ENCODE measurements around the gene SEC14L1.
A peak's percentile ranks its signal among the peaks of the same experiment; 100 is the strongest.
"Not testable (repeated sequence)": the region's sequence is repeated elsewhere in the genome, so short reads cannot be mapped to it uniquely, and the experiment has no call there.

The SEC14L1 gene

DNA sequence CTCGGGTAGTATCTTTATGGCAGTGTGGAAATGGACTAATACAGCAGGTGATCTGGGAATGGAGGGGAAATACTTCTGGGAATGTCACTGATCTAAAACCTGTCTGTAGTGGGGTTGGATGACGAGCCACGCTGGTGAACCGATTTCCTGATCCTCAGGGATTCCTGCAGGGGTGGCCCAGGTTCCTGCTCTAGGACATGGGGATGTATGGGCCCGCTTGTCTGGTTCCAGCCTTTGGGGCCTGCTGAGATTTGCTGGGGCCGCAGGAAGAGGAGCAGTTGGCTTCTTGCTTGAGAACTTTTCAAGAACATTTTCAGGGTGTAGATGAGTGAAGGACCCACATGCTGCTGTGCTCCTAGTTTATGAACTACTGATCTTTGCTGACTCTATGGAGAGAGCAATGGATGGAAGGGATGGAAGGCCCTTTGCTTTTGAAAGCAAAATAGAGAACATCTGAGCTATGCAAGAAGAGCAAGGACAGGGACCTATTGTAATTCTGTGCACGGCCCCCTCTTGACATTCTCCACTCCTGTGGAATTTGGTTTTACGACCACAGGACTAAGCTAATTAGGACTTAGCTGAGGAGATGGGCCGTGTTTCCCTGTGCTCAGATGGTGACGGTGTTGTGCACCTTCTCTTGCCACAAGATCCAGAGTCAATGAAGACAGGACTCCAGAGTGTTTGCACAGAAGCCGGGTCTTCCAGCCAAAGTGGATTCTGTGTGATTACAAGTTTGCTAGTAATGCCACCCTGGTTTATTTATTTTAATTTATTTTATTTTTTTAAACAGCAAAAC is 90.5 kb downstream of the SEC14L1 start:
- no peak for DNase-seq (ENCODE audit: extremely low read depth in 1 of 2, low read depth in 1 of 2)

DNA sequence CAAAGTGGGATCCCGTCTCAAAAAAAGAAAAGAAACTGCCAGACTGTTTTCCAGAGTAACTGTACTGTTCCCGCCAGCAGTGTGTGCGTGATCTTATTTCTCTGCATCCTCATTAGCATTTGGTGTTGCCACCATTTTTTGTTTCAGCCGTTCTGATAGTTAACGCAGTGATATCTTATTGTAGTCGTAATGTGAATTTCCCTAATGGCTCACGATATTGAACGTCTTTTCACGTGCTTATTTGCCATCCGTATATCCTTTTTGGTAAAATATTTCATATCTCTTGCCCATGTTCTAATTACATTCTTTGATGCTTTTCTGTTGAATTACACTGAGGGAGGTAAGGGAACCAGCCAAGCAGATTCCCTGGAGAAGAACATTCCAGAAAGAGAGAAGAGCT is 92.4 kb downstream of the SEC14L1 start:
- no peak for DNase-seq (ENCODE audit: extremely low read depth in 1 of 2, low read depth in 1 of 2)

DNA sequence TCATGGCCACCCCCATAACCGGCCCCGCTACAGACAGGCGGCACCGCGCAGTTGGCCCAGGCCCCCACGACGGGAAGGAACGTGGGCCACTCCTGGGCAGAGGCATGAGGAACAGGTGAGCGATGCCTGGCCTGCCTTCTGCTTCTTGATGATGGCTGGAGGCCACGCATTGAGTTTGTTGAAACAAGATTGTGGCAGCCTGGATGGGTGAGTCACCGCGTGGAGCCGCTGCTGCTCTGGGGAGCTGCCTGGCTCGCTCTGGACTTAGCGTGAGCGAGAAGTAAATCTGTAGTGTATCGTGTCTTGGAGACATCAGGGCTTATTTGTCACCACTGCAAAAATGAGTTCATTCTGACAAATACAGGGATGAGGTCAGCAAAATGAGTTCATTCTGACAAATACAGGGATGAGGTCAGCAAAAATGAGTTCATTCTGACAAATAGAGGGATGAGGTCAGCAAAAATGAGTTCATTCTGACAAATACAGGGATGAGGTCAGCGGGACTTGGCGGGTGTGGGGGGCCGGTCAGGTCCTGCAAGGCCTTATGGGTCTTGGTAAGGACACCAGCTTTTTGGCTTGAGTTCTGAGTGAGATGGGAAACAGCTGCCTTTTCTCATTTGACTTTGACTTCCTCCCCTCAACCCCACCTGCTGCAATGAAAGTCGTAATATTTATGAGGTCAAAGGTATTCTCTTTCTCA is 93.0 kb downstream of the SEC14L1 start:
- no peak for DNase-seq (ENCODE audit: extremely low read depth in 1 of 2, low read depth in 1 of 2)

DNA sequence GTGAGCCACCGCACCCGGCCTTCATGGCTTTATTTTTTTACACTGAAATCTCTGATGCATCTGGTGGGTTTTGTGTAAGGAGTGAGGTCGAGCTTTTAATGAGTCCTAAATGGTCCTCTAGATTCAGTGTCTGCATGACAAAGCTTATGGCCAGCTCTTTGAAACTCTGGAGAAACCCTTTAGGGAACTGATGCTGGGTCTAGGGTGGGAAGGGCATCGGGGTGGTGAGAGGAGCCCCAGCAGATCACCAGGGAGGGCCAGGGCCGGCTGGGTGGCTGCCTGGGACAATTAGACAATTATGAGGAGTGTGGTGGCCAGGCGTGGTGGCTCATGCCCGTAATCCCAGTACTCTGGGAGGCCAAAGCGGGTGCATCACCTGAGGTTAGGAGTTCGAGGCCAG is 93.9 kb downstream of the SEC14L1 start:
- DNase-seq (ENCODE audit: extremely low read depth in 1 of 2, low read depth in 1 of 2): no peak

DNA sequence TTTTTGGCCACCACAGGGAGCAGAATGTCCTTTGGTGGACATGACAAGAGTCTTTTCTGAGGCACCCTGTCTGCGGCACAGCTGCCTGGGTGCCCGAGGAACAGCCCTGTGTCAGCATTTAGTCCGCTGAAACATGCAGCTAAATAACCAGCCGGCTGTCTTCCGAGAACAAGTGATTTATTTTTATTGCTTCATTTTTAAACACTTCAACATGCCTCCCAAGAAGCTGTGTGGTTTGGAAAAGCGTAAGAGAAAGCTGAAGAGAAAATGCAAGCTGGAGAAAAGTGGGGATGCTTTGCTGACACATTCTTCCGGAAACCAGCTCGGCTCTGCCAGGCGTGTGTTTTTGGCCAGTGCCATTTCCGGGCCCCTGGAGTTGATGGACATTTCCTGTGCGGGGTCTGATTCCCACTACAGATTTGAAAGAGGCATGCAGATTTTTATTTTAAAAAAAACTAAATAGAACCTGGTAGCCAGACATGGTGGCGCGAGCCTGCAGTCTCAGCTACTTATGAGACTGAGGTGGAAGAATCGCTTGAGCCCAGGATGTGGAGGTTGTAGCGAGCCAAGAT is 94.7 kb downstream of the SEC14L1 start:
- DNase-seq (ENCODE audit: extremely low read depth in 1 of 2, low read depth in 1 of 2): no peak

DNA sequence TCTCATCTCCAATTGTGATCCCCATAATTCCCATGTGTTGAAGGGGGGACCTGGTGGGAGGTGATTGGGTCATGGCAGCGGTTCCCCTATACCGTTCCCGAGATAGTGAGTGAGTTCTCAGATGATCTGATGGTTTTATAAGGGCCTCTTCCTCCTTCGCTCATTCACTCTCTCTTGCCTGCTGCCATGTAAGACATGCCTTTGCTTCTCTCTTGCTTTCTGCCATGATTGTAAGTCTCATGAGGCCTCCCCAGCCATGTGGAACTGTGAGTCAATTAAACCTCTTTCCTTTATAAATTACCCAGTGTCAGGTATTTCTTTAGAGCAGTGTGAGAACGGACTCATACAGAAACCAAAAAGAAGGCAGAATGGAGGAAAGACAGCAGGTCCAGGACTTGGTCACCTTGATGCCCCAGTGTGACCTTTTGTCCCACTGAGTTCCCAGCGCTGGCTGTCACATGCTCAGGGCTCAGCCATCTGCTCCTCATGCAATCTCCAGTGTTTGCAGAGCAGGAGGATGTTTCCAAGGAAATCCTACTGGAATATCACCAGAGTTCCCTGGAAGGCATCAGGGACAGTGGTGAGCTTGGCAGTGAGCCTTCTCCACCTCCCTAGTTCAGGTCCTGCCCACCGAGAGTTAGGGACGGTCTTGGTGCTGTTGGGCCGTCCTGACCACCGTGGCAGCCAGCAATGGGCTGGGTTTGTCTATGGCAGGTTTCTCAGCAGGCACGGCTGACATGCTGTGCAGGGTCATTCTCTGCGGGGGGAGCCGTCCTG is 96.7 kb downstream of the SEC14L1 start:
- DNase-seq (ENCODE audit: extremely low read depth in 1 of 2, low read depth in 1 of 2): no peak

DNA sequence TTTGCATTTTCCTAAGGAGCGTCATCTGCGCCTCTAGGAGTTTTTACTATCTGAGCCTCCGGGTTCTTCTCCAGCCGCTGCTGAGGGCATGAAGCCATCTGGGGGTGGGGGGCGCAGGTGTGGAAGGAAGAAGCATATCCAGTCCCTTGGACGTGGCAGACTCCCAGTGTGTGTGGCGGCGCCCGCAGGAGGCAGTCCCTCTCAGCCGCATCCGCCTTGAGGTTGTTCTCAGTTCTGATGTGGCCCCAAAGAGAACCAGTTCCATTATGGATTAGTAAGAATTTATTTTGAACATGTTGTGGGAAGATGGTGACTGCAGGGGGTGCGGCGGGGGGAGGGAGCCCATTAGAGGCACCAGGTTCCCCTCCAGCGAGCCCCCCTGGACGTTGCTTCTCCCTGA is 100.2 kb downstream of the SEC14L1 start:
- no peak for DNase-seq (ENCODE audit: extremely low read depth in 1 of 2, low read depth in 1 of 2)

DNA sequence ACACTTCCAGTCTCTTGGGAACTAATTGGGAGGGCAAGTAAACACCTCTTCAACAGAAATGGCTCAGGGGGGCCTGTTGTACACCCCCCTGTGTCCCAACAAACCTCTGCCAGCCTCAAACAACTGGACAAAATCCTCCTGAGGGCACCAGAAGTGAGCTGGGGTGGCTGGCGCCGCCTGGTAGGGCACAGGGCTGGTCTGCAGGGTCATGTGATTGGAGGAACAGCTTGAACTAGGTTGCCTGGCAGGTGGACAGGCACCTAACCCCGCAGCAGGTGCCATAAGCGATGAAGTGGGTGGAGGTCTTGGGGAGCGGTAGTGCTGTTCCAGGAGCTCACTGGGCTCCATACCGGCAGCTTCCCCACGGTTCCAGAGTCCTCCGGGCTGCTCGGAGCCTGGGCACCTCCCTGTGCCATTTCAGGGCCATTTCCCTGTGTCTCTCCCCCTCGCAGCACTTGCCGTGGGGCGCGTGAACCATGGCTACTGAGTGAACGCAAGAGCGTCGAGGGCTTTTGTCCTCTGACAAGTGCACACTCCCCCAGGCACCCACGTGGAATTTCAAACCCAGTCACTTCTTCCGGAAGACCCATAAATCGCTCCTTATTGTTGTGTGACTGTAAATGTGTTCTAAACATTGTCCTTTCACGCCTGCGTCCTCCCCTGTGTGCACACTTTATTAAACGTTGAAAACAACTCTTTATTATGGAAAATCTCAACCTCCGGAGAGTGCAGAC is 101.5 kb downstream of the SEC14L1 start:
- DNase-seq (ENCODE audit: extremely low read depth in 1 of 2, low read depth in 1 of 2): no peak

DNA sequence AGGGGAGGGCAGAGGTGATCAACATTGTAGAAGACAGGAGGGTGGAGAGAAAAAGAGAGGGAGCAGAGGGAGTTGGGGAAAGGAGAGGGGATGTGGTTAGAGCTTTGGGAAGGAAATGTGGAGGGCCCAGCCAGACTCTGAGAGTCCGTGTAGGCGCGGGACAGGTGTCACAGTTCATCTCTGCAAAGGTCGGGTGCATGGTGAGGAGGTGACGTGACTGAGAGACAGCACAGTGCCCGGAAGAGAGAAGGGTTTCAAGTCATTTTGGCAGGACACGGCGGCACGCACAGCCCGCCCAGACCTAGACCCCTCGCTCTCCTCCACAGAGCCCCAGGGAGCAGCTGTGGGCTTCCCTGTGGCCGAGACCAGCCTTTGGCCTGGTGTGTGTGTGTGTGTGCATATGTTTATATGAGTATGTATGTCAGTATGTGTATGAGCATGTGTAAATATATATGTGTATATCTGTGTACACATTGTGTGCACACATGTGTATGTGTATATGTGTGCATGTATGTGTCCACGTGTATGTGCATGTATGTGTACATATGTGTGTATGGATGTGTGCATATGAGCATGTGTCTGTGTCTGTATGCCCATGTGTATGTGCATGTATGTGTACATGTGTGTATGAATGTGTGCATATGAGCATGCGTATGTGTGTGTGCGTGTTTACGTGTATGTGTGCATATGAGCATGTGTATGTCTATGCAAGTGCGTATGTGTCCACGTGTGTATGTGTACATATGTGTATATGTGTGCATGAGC is 104.6 kb downstream of the SEC14L1 start:
- DNase-seq (ENCODE audit: extremely low read depth in 1 of 2, low read depth in 1 of 2): no peak

DNA sequence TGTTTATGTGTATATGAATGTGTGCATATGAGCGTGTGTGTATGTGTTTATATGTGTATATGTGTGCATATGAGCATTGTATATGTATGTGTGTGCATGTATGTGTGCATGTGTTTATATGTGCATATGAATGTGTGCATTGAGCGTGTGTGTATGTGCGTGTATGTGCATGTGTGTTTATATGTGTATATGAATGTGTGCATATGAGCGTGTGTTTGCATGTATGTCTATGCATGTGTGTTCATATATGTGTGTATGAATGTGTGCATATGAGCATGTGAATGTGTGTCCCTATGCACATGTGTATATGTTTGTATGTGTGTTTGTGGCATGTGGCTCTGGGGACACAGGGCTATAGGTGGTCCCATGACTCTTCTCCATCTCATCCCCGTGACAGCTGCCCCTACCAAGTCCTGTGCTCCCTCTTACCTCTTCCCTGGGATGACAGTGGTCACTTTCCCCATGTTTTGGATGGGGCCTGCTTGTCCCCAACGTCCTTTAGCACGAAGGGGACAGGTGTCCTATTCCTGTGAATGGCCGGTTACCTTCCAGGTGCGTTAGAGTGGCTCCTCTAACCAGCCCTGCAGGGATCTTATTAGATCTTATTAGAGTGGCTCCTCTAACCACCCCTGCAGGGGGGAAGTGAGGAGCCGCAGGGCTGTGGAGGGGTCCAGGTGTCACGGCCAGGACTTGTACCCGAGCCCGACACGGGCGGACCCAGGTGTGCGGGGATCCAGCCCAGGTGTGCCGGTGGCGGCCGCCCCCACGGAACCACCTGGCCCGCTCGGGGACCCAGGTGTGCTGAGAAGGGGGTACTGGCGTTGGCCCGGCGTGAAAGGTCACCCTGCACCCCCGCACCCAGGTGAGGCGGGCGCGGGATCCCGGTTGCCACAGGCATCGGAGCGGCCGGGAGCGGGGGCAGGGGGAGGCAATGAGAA is 105.6 kb downstream of the SEC14L1 start:
- no peak for DNase-seq (ENCODE audit: extremely low read depth in 1 of 2, low read depth in 1 of 2)

DNA sequence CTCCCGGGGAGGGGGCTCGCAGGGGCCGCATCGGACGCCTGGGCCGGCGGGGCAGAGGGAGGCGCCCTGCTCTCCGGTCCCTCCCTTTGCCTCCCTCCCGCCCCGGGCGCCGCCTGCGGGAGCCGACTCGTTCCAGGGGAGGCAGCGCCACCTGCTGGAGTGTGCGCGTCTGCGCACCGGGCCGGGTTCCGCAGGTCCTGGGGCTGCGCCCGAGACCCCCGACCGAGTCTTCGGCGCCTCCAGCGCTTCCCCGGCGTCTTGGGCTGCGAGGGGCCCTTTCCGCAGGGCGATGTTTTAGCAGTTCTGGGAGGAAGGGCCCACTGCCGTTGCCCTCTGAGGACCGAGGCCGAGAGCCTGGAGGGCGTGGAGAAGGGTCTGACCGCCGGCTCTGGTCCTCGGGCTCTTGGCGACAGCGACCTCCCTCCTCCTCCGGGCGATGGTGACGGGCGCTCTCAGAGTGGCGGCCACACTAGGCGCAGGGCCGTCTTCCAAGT is 106.3 kb downstream of the SEC14L1 start:
- peak; percentile 59 to 78 for DNase-seq (ENCODE audit: extremely low read depth in 1 of 2, low read depth in 1 of 2)

DNA sequence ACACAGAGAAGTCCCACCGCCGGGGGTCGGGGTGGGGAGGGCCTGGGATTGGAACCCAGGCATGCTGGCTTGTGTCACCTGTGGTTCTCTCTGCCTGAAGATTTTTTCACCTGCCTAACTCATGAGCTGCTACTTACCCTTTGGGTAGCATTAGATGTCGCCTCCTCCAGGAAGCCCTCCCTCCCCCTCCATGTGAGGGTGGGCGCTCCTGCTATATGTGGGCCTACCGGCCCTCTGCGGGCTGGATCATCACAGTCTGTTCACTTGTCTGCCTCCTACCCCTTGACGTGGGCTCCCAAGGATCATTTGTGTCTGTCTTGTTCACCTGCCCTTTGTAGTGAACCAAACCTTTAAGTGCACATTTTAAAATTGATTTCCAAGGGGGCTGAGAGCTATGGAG is 106.8 kb downstream of the SEC14L1 start:
- DNase-seq (ENCODE audit: extremely low read depth in 1 of 2, low read depth in 1 of 2): no peak

DNA sequence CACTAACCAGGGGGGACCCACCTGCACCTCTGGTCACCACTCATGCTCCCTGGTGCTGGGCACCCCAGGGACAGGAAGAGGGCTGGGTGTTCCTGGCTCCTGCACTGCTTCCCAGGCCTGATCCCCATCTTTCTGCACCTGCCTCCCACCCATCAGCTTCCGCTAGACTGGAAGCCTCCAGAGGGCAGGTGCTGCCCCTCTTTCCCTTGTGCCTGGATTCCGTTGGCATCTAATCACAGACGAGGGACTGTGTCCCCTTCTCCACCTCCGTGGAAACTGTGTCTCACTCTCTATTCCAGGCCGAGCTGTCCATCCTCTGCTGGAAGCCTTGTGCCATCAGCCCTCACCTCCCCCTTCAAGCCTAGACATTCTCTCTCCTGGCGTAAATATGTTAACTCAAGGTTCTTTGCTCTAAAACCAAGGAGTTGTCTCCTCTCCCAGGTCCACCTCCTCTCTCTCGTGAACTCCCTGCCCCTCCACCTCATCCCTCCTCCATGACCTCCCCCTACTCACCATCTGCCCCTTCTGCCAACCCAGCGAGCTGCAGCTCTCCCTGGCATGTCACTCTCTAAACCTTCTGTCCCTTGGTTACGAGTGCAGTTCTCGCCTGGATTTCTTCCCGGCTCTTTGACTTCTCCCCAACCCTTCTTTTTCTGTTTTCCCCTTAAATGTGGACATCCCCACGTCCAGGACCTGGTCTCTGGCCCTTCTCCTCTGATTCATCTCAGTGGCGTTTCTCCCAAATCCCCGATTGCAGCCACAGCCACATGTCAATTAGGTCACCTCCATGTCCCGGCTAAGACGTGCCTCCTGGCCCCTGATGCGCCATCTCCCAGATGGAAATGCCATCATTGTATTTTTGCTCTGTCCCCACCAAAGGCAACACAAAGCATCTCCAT is 107.7 kb downstream of the SEC14L1 start:
- DNase-seq (ENCODE audit: extremely low read depth in 1 of 2, low read depth in 1 of 2): no peak

DNA sequence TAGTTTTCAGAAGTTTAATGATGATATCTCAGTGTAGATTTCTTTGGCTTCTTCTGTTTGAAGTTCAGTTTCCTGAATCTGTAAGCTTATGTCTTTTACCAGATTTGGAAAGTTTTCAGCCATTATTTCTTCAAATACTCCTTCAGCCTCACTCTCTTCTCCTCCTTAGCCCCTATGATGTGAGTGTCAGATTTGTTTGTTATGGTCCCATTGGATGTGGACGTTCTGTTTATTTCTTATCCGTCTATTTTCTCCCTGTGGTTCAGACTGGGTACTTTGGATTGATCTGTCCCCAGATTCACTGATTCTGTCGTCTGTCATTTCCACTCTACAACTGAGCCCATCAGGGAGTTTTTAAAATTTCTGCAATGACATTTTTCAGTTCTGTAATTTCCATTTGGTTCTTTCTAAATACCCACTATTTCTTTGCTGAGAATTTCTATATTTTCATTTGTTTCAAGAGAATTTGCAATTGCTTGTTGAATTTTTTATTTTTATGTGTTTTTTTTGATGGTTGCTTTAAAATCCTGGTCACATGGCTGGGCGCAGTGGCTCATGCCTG is 110.9 kb downstream of the SEC14L1 start:
- DNase-seq (ENCODE audit: extremely low read depth in 1 of 2, low read depth in 1 of 2): no peak

DNA sequence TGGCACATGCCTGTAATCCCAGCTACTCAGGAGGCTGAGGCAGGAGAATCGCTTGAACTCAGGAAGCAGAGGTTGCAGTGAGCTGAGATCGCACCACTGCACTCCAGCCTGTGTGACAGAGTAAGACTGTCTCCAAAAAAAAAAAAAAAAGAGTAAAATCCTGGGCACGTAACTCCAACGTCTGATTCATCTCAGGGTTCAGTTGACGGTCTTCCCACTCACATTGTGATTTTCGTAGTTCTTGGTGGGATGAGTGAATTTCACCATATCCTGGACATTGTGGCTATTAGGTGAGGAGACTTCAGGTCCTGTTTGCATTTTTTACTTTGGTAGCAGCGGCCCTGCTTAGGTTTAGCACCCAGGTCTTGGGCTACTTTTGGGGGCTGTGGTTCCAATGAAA is 111.5 kb downstream of the SEC14L1 start:
- not testable (repeated sequence) for DNase-seq (ENCODE audit: extremely low read depth in 1 of 2, low read depth in 1 of 2)

DNA sequence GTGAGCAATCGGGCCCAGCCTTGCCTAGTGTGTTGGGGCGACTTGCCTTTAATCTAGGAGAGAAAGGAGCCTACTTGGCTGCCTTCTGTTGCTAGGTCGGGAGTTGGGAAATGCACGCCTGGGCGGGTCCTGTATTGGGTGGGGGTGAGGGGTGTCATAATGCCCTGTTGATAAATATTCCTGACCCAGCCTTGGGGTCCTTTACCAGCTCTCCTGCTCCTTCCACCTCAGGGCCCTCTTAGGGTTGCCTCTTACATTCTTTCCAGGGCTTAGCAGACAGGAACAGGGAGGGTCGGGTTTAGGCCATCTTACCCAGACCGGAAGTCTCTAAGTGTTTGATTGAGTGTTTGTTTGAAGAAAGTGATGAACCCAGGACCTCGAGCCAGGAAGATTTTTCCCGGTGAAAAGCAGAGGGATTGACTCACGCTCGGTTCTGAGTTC is 112.9 kb downstream of the SEC14L1 start:
- DNase-seq (ENCODE audit: extremely low read depth in 1 of 2, low read depth in 1 of 2): no peak

Data from activated CD8-positive, alpha-beta memory T cell treated with anti-CD3 and anti-CD28 coated beads for 1 hour (primary cell).